Activated naive CD8-positive, alpha-beta T cell treated with anti-CD3 and anti-CD28 coated beads, Interleukin-2, amount 50 U/mL, for 24 hours (primary cell): ENCODE measurements around the gene ITSN1.
"Not testable (repeated sequence)": the region's sequence is repeated elsewhere in the genome, so short reads cannot be mapped to it uniquely, and the experiment has no call there.

Experiments
- ATAC-seq: fragments of 150-1000 bp; cut with Tn5 transposase; one replicate; pipeline ENCODE4 v1.10.0; 2021
- DNase-seq: peaks from one replicate; pipeline ENCODE4 v3.0.0; 2021
- H3K27ac Mint-ChIP-seq: one replicate; pipeline ENCODE4 v1.8.0; 2021; ENCODE audit warnings: mild to moderate bottlenecking, mixed read lengths
- H3K27me3 Mint-ChIP-seq: one replicate; pipeline ENCODE4 v1.8.0; 2021; ENCODE audit warnings: mixed read lengths
- H3K36me3 Mint-ChIP-seq: one replicate; pipeline ENCODE4 v1.8.0; 2021; ENCODE audit warnings: low read depth, mixed read lengths
- H3K4me1 Mint-ChIP-seq: one replicate; pipeline ENCODE4 v1.8.0; 2021; ENCODE audit warnings: mixed read lengths
- H3K4me3 Mint-ChIP-seq: one replicate; pipeline ENCODE4 v1.8.0; 2021; ENCODE audit warnings: mild to moderate bottlenecking, moderate library complexity, mixed read lengths
- H3K9me3 Mint-ChIP-seq: one replicate; pipeline ENCODE4 v1.8.0; 2021; ENCODE audit warnings: mixed read lengths

The ITSN1 gene

DNA sequence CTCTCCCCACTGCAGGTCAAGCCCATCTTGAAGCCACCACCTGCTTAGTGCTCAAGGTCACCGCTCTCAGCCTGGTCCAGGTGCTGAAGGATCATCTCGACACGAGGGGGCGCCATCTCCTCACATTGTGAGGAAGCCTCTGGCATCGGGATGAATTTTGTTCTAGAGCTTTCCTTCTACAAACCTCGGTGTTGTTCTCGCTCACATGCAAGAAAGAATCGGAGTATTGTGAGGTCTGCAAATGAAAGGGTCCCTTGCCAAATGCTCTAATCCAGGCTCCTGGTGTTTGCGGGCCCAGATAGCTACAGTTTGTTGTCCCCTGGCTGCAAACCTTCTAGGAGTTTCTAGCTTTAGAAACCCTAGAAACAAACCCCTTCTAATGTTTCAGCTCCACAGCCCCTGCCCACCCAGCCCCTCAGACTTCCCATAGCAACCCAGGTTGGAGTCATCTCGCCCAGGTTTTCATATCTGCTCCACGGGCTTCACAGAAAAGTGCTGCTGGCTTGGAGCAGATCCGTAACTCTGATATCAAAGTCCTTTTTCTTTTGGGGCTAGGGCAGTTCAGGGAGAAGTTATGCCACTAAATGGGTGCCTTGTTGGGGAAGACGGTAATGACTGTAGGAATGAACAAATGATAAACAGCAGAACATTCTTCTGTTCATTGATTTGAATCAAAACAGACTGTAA is 281.9 kb downstream of the ITSN1 start:
- H3K36me3 Mint-ChIP-seq = no peaks in the 10 kb centered on the region
- H3K27me3 Mint-ChIP-seq = no peaks in the 10 kb centered on the region
- no peak overlapping the region for H3K4me3 Mint-ChIP-seq
- no peak overlapping the region for H3K27ac Mint-ChIP-seq
- H3K4me1 Mint-ChIP-seq = peaks cover 11% of the 10 kb centered on the region
- no peaks in the 10 kb centered on the region for H3K9me3 Mint-ChIP-seq
- DNase-seq (peak; percentile 92), ATAC-seq (peak; percentile 91)

DNA sequence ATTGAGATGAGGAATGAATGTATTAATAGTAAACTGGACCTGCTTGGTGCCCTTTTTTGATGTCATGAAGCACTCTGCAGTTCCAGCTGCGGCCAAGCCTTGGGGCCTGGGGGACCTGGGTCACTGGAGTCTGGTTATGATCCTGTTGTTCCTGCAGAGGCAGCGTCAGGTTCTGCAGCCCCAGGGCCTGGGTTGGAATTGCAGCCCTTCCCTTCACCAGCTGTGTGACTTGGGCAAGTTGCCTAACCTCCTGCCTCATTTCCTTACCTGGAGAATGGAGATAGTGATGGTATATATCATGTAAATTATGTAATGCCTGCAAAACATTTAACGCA is 282.4 kb downstream of the ITSN1 start:
- H3K36me3 Mint-ChIP-seq = no peaks in the 10 kb centered on the region
- H3K27me3 Mint-ChIP-seq = no peaks in the 10 kb centered on the region
- no peak for DNase-seq
- peaks cover 11% of the 10 kb centered on the region for H3K4me1 Mint-ChIP-seq
- no peak overlapping the region for H3K4me3 Mint-ChIP-seq
- ATAC-seq = no peak
- H3K27ac Mint-ChIP-seq = no peak overlapping the region
- H3K9me3 Mint-ChIP-seq = no peaks in the 10 kb centered on the region

DNA sequence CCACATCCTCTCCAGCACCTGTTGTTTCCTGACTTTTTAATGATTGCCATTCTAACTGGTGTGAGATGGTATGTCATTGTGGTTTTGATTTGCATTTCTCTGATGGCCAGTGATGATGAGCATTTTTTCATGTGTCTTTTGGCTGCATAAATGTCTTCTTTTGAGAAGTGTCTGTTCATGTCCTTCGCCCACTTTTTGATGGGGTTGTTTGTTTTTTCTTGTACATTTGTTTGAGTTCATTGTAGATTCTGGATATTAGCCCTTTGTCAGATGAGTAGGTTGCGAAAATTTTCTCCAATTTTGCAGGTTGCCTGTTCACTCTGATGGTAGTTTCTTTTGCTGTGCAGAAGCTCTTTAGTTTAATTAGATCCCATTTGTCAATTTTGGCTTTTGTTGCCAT is 283.9 kb downstream of the ITSN1 start:
- not testable (repeated sequence) for H3K4me1 Mint-ChIP-seq, H3K36me3 Mint-ChIP-seq, H3K27ac Mint-ChIP-seq, H3K4me3 Mint-ChIP-seq, H3K27me3 Mint-ChIP-seq, DNase-seq, H3K9me3 Mint-ChIP-seq, ATAC-seq

DNA sequence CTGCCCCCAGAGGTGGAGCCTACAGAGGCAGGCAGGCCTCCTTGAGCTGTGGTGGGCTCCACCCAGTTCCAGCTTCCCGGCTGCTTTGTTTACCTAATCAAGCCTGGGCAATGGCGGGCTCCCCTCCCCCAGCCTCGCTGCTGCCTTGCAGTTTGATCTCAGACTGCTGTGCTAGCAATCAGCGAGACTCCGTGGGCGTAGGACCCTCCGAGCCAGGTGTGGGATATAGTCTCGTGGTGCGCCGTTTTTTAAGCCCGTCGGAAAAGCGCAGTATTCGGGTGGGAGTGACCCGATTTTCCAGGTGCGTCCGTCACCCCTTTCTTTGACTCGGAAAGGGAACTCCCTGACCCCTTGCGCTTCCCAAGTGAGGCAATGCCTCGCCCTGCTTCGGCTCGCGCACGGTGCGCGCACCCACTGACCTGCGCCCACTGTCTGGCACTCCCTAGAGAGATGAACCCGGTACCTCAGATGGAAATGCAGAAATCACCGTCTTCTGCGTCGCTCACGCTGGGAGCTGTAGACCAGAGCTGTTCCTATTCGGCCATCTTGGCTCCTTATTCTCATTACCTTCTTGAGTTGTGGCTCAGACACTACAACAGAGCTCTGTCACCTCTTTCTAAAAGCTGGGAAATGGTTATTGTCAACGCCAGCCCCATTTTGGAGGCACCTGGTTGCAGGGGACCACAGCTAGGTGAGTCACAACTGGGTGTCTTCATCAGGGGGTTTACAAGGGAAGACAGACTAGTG is 288.9 kb downstream of the ITSN1 start:
- H3K9me3 Mint-ChIP-seq, H3K27me3 Mint-ChIP-seq, H3K36me3 Mint-ChIP-seq: not testable (repeated sequence)
- DNase-seq (peak; percentile 48), ATAC-seq (peak; percentile 90)
- Mint-ChIP-seq H3K4me1 (peaks cover 44% of the 10 kb centered on the region), H3K4me3 (peak overlapping the region; percentile 92), H3K27ac (peak overlapping the region; percentile 96)

DNA sequence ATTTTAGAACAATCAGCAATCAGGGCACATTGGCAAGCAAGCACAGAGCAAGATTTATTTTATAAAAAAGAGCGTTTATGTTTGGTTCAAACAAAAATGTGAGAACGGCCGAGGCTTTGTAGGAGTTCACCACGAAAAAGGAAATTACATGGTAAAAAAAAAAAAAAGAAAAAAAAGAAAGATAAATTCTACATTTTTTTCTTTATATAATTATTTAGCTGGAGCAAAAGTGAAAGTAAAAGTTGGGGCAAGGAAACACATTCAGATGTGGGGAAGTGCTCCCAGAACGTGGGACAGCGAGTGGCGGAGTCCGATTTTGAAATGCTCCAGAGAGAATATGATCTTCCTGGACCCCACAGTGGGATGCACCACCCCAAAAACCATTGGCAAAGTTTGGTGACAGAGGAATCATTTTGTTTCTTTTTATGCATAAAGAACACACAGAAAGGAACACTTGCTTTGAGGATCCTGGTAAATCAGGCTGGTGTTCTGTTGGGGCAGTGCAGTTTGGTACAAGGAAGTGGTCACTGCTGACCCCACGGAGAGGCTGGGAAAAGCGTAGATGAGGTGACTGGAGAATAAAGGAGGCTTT is 289.6 kb downstream of the ITSN1 start:
- Mint-ChIP-seq H3K27ac (peak overlapping the region; percentile 96), H3K9me3 (no peaks in the 10 kb centered on the region), H3K4me3 (peak overlapping the region; percentile 92), H3K36me3 (peaks cover 3% of the 10 kb centered on the region), H3K27me3 (no peaks in the 10 kb centered on the region), H3K4me1 (peaks cover 51% of the 10 kb centered on the region)
- ATAC-seq (no peak), DNase-seq (peak; percentile 23)

DNA sequence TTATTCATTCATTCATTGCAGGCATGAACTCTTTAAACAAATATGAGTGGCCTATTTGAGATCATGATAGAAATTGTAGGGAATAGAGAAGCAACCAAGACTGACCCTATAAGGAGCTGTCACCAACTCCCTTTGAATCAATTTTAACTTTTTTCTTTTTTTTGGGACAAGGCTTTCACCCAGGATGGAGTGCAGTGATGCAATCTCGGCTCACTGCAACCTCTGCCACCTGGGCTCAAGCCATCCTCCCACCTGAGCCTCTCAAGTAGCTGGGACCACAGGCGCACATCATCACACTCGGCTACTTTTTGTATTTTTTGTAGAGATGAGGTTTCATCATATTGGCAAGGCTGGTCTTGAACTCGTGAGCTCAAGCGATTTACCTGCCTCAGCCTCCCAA is 290.4 kb downstream of the ITSN1 start:
- Mint-ChIP-seq H3K4me1 (peaks cover 59% of the 10 kb centered on the region), H3K27ac (peak overlapping the region; percentile 96), H3K9me3 (no peaks in the 10 kb centered on the region), H3K4me3 (peak overlapping the region; percentile 92), H3K27me3 (no peaks in the 10 kb centered on the region), H3K36me3 (peaks cover 3% of the 10 kb centered on the region)
- ATAC-seq (no peak), DNase-seq (no peak)

DNA sequence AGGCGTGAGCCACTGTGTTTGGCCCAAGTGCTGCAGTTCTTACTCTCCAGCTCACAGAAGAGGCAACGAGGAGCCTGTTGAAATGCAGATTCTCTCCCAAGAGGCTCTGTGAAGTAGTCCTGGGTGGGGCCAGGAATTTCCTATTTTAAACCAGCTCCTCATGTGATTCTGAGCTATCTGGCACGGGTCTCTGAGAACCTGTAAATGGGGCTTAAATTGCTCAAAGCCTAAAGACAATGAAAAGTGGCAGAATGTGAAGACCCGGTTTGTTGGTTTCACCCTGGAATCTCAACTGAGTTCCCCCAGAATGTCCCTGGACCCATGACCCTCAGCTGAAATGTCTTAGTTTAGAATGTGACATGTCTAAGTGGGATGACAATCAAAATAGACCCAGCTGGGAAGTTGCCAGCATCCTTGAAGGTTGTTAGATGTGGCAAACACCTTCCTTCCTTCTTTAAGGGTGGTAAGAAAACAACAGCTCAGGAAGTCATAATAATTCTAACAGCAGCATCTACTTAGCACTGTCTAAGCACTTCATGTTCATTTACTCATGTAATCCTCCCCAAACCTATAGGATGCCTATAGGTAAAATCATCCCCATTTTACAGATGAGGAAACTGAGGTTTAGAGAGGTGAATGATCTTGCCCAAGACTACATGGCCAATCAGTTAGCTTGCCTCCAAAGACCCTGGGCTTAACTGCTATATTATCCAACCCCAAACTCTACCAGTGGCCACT is 294.2 kb downstream of the ITSN1 start:
- DNase-seq (peak; percentile 26), ATAC-seq (peak; percentile 22)
- Mint-ChIP-seq H3K9me3 (no peaks in the 10 kb centered on the region), H3K27ac (peak overlapping the region; percentile 88), H3K4me1 (peaks cover 91% of the 10 kb centered on the region), H3K27me3 (no peaks in the 10 kb centered on the region), H3K36me3 (peaks cover 16% of the 10 kb centered on the region), H3K4me3 (peak overlapping the region; percentile 45)

DNA sequence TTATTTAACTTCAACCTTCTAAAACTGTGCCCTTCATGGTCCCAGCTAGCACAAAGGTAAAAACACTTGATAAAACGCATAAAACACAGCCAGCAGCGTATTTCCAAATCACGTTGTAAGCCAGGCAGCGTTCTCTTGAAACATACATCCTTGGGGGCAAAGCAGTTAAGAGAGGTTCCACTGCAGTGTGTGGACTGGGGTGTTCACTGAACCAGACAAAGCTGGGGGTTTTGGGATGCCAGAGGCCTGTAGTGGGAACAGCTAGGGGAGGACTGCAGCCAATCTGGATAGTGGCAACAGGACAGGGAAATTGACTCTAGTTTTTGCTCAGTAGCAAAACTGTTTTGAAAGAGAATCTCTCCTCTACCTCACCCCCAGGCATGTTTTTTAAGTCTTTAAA is 294.8 kb downstream of the ITSN1 start:
- H3K4me1 Mint-ChIP-seq = peaks cover 89% of the 10 kb centered on the region
- no peaks in the 10 kb centered on the region for H3K9me3 Mint-ChIP-seq
- H3K27me3 Mint-ChIP-seq = no peaks in the 10 kb centered on the region
- peak overlapping the region; percentile 45 for H3K4me3 Mint-ChIP-seq
- H3K36me3 Mint-ChIP-seq = peaks cover 16% of the 10 kb centered on the region
- H3K27ac Mint-ChIP-seq = peak overlapping the region; percentile 88
- no peak for ATAC-seq
- no peak for DNase-seq

DNA sequence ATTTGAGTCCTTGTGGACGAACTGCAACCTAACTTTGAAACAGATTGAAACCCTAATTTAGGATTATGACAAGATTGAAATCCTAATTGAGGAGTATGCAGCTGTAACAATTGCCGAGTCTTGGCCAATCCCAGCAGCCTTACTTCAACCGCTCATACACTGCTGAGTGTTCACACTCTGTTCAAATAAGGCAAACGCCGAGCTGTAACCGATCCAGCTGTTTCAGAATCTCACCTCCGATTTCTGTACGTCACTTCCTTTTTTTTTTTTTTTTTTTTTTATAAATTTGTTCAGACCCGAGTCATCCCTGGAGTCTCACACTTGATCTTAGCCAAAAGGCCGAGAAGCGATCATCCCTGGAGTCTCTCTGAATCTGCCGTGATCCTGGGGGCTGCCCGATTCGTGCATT is 295.6 kb downstream of the ITSN1 start:
- Mint-ChIP-seq H3K4me3 (peak overlapping the region; percentile 45), H3K4me1 (peaks cover 86% of the 10 kb centered on the region), H3K9me3 (no peaks in the 10 kb centered on the region), H3K36me3 (peaks cover 16% of the 10 kb centered on the region), H3K27ac (peak overlapping the region; percentile 88), H3K27me3 (no peaks in the 10 kb centered on the region)
- ATAC-seq (peak; percentile 66), DNase-seq (peak; percentile 26)

DNA sequence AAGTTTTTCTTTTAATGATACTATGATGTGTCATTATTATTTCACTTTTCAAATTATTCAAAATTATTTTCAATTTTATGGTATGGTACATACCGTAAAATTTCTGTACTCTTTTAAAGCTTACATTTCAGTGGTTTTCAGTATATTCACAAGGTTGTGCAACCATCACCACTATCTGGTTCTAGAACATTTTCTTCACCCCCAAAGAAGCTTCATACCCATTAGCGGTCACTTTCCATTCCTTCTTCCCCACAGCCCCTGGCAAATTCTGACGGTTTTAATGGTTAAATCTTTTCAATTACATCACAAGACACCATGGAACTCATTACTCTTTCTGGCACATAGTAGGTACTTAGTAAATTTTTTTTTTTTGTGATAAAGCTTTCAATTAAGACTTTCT is 296.1 kb downstream of the ITSN1 start:
- peaks cover 86% of the 10 kb centered on the region for H3K4me1 Mint-ChIP-seq
- ATAC-seq = no peak
- H3K36me3 Mint-ChIP-seq = peaks cover 15% of the 10 kb centered on the region
- no peak for DNase-seq
- no peaks in the 10 kb centered on the region for H3K9me3 Mint-ChIP-seq
- peak overlapping the region; percentile 88 for H3K27ac Mint-ChIP-seq
- H3K27me3 Mint-ChIP-seq = no peaks in the 10 kb centered on the region
- H3K4me3 Mint-ChIP-seq = peak overlapping the region; percentile 18

DNA sequence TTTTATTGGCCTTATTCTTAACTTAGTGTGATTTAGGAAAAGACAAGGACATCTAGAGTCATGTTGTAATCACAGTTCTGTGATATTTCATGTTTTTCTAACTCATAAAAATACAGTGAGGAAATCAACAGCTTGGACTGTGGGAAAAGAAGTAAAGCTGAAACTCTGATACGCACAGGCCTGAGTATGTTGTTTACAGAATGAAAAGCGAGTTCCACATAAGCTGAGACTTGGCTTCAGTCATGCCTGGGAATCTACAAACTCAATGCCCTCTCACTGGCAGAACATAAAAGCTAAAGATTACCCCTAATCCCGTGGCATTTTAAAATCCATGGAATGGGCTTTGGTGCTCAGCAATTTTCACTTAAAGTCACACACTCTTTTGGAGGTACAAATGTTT is 296.9 kb downstream of the ITSN1 start:
- no peak for DNase-seq
- H3K36me3 Mint-ChIP-seq = peaks cover 17% of the 10 kb centered on the region
- peaks cover 84% of the 10 kb centered on the region for H3K4me1 Mint-ChIP-seq
- peaks cover 1% of the 10 kb centered on the region for H3K9me3 Mint-ChIP-seq
- no peak overlapping the region for H3K4me3 Mint-ChIP-seq
- H3K27me3 Mint-ChIP-seq = no peaks in the 10 kb centered on the region
- H3K27ac Mint-ChIP-seq = peak overlapping the region; percentile 88
- ATAC-seq = no peak

DNA sequence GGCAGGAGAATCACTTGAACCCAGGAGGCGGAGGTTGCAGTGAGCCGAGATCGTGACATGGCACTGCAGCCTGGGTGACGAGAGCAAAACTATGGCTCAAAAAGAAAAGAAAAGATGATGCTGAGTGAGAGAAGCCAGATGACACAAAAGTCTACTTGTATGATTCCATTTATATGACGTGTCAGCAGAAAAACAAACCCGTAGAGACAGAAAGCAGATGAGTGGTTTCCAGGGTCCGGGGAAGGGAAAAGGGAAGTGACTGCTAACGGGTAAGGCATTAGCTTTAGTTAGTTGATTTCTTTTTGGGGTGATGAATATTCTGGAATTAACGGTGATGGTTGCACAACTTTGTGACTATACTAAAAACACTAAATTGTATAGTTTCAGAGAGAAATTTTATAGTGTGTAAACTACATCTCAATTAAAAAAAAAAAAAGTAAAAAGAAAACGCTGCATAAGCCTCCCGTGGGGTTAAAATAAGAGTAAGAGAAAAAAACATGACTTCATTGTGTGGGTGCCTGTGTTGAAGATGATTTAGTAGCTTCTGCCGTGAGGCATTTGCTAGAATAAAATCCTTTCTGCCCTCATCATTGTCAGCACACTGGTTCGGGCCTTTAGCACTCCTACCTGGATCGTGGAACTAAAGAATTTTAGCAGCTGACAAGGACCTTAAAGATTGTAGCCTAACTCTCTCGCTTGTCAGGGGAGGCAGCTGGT is 298.0 kb downstream of the ITSN1 start:
- H3K4me3 Mint-ChIP-seq = no peak overlapping the region
- peaks cover 84% of the 10 kb centered on the region for H3K4me1 Mint-ChIP-seq
- peak overlapping the region; percentile 68 for H3K27ac Mint-ChIP-seq
- H3K36me3 Mint-ChIP-seq = peaks cover 25% of the 10 kb centered on the region
- no peak for ATAC-seq
- no peak for DNase-seq
- peaks cover 11% of the 10 kb centered on the region for H3K9me3 Mint-ChIP-seq
- H3K27me3 Mint-ChIP-seq = no peaks in the 10 kb centered on the region

DNA sequence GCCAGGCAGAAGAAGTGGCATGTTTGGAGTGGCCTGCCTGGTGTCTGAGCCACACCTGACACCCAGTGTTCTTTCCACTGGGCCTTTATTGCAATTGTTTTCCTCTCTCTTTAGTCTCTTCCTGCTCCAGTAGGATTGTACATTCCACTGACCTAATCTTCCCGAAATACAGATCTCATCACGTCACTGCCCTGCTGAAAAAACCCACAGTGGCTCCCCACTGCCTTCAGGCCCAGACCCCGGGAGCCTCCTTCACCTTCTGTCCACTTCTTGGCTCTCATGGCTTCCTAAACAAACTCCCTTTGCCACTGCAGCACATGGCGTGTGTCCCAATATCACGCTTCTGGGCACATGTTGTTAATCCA is 298.6 kb downstream of the ITSN1 start:
- Mint-ChIP-seq H3K27me3 (no peaks in the 10 kb centered on the region), H3K9me3 (peaks cover 11% of the 10 kb centered on the region), H3K36me3 (peaks cover 25% of the 10 kb centered on the region)

DNA sequence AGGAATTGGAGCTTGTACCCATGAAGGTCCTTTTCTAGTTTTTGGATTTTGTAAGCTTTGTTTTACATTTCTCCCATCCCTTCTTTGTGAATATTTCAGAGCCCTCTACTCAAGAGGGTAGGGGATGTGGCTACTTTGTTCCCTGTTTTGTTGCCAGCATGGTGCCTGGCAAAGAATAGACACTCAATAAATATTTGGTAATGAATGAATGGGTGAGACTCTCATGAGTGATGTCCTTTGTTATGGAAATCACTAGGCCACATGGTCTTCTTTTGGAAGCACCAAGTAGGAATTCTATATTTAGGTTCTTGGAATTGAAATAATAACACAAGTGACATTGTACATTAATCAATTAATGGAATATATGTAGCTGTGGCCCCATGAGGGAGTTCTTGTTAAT is 300.1 kb downstream of the ITSN1 start:
- peaks cover 30% of the 10 kb centered on the region for H3K36me3 Mint-ChIP-seq
- H3K27me3 Mint-ChIP-seq = no peaks in the 10 kb centered on the region
- H3K27ac Mint-ChIP-seq = peak overlapping the region; percentile 27
- no peak for ATAC-seq
- H3K4me1 Mint-ChIP-seq = peaks cover 82% of the 10 kb centered on the region
- no peak overlapping the region for H3K4me3 Mint-ChIP-seq
- peaks cover 12% of the 10 kb centered on the region for H3K9me3 Mint-ChIP-seq
- DNase-seq = no peak

More for the DNA sequence above, 298.6 kb downstream of the ITSN1 start:
- no peak overlapping the region for H3K4me3 Mint-ChIP-seq
- DNase-seq (no peak), ATAC-seq (no peak)
- H3K27ac Mint-ChIP-seq = peak overlapping the region; percentile 68
- peaks cover 82% of the 10 kb centered on the region for H3K4me1 Mint-ChIP-seq
